NCI-H748 (cell line): ENCODE measurements around the gene LTK.

Experiments
- DNase-seq: peaks from one replicate; lab custom pipeline; 2025; ENCODE audit not compliant: unreplicated experiment; lab: John Stamatoyannopoulos, UW

Gene LTK

GRCh38 chr15:41535544-41535943, 21.9 kb upstream of the LTK start:
- DNase-seq, result no peak

- no peak for DNase-seq
Measured at GRCh38 chr15:41530363-41530956, 16.8 kb upstream of the LTK start.

GRCh38 chr15:41523097-41523496, 9.5 kb upstream of the LTK start:
- DNase-seq, result no peak

GRCh38 chr15:41521614-41522013, 8.0 kb upstream of the LTK start:
- DNase-seq, result no peak

GRCh38 chr15:41520636-41521035, 7.0 kb upstream of the LTK start:
- no peak for DNase-seq

GRCh38 chr15:41517895-41518449, 4.3 kb upstream of the LTK start:
- no peak for DNase-seq

- peak; percentile 35 for DNase-seq
Measured at GRCh38 chr15:41512940-41513505, 604 bp downstream of the LTK start.

GRCh38 chr15:41512512-41512939, 1.1 kb downstream of the LTK start:
- DNase-seq, result peak; percentile 8

- DNase-seq, result peak; percentile 18
Measured at GRCh38 chr15:41511899-41512369, 1.7 kb downstream of the LTK start.

GRCh38 chr15:41511331-41511898, 2.2 kb downstream of the LTK start:
- peak; percentile 20 for DNase-seq

- DNase-seq, result no peak
Measured at GRCh38 chr15:41510728-41511127, 2.9 kb downstream of the LTK start.

- DNase-seq, result no peak
Measured at GRCh38 chr15:41507820-41508290, 5.8 kb downstream of the LTK start.

GRCh38 chr15:41506796-41507341, 6.8 kb downstream of the LTK start:
- no peak for DNase-seq

GRCh38 chr15:41505776-41506175, 7.9 kb downstream of the LTK start:
- DNase-seq, result no peak

- DNase-seq, result no peak
Measured at GRCh38 chr15:41504751-41505492, 8.7 kb downstream of the LTK start.

- DNase-seq, result no peak
Measured at GRCh38 chr15:41503669-41504010, 10.0 kb downstream of the LTK start.

- DNase-seq, result no peak
Measured at GRCh38 chr15:41502795-41503668, 10.6 kb downstream of the LTK start.

GRCh38 chr15:41501931-41502794, 11.5 kb downstream of the LTK start:
- DNase-seq, result no peak

GRCh38 chr15:41501191-41501917, 12.3 kb downstream of the LTK start:
- DNase-seq, result peak; percentile 62
